K562 (cell line): ENCODE measurements around the gene FGF12. TPM values are rescaled to one million over a fixed set of nuclear protein-coding genes. Genes with fewer than 3 reads are reported as not detected.

Experiments used
- ATAC-seq: fragments of 200-7000 bp; cut with Tn5 transposase; 3 replicates; pipeline ENCODE4 v1.9.1; 2020; ENCODE audit warnings: moderate library complexity
- BruUV-seq: library from RNA; stranded (reverse); fragments of 400-500 nt; replicated peaks from 2 replicates; lab custom pipeline; 2021; lab: Mats Ljungman, UMichigan
- CTCF ChIA-PET: fragments of 300-600 bp; formaldehyde crosslinking; extraction: SDS; loops from one replicate; lab custom pipeline; 2021; ENCODE audit warnings: low intra/inter-chr PET ratio; lab: Yijun Ruan, JAX
- POLR2A ChIA-PET: fragments of 300-600, 350-650 bp; sonication (Branson Sonifier 250); formaldehyde crosslinking; extraction: SDS; loops from one replicate; lab custom pipeline; 2021; ENCODE audit warnings: antibody characterized with exemption, inconsistent platforms; lab: Yijun Ruan, JAX
- DNase-seq, 4 experiments: peaks; one replicate each; pipeline versions ENCODE4 v3.0.0 to v3.0.0-alpha.2; 2011 to 2018; ENCODE audit warnings: low spot score in 3 of 4, mixed read lengths in 3 of 4; ENCODE audit errors: extremely low read depth in 1 of 4
- FAIRE-seq: peaks from 2 replicates; lab custom pipeline; 2011; peaks lifted over from hg19 to GRCh38; lab: Jason Lieb, UNC
- H2AFZ ChIP-seq: 2 replicates; pipeline ENCODE4 v1.6.0; 2011; ENCODE audit warnings: low read depth, low read length, control low read depth, inconsistent platforms
- H3K27ac ChIP-seq: fragments of 200-600 bp; 3 replicates; pipeline ENCODE4 v1.8.0; 2011; ENCODE audit warnings: low read depth, mild to moderate bottlenecking, control low read depth, inconsistent platforms, low read length, moderate library complexity, mixed read lengths; ENCODE audit errors: extremely low read depth
- H3K27me3 ChIP-seq, 2 experiments: fragments of 300-600 bp in 1 of 2; 2 replicates in 1 of 2; 3 replicates in 1 of 2; pipeline versions ENCODE4 v1.6.0 to v1.8.0; 2011; ENCODE audit warnings: inconsistent platforms in 2 of 2, low read length in 2 of 2, mild to moderate bottlenecking in 1 of 2, mixed read lengths in 1 of 2, moderate library complexity in 1 of 2; ENCODE audit not compliant: control insufficient read depth in 2 of 2, insufficient read depth in 2 of 2
- H3K36me3 ChIP-seq: fragments of 300-600 bp; 3 replicates; pipeline ENCODE4 v1.8.0; 2011; ENCODE audit warnings: mild to moderate bottlenecking, low read length, inconsistent platforms; ENCODE audit not compliant: control insufficient read depth, insufficient read depth
- H3K4me1 ChIP-seq, 2 experiments: fragments of 200-600 bp in 1 of 2; replicated peaks in 1 of 2; 2 replicates in 1 of 2; 3 replicates in 1 of 2; pipeline versions ENCODE4 v1.5.1 to v1.8.0; 2011; ENCODE audit warnings: inconsistent platforms in 2 of 2, low read length in 2 of 2, mild to moderate bottlenecking in 1 of 2, mixed read lengths in 1 of 2, moderate library complexity in 1 of 2; ENCODE audit not compliant: control insufficient read depth in 2 of 2, insufficient read depth in 2 of 2
- H3K4me2 ChIP-seq: 2 replicates; pipeline ENCODE4 v1.6.1; 2011; ENCODE audit warnings: low read length, control low read depth, inconsistent platforms, mixed read lengths; ENCODE audit not compliant: insufficient read depth
- H3K4me3 ChIP-seq: fragments of 200-600 bp; sonication (generic), shearing (Covaris generic); 2 replicates; pipeline ENCODE4 v1.5.1; 2016; ENCODE audit warnings: control low read depth, inconsistent platforms
- H3K79me2 ChIP-seq: fragments of 200-600 bp; 3 replicates; pipeline ENCODE4 v1.8.0; 2011; ENCODE audit warnings: low read length, inconsistent platforms; ENCODE audit not compliant: control insufficient read depth, insufficient read depth
- H3K9ac ChIP-seq, 2 experiments: 2 replicates each; pipeline versions ENCODE4 v1.6.0 to v1.6.1; 2011; ENCODE audit warnings: low read depth in 2 of 2, low read length in 2 of 2, control low read depth in 1 of 2, inconsistent platforms in 1 of 2, mild to moderate bottlenecking in 1 of 2, mixed read lengths in 1 of 2; ENCODE audit not compliant: insufficient read depth in 1 of 2
- H3K9me1 ChIP-seq: one replicate; pipeline ENCODE4 v1.6.0; 2011; ENCODE audit warnings: inconsistent platforms, mild to moderate bottlenecking, low read length, moderate library complexity; ENCODE audit not compliant: control insufficient read depth, insufficient read depth
- H3K9me3 ChIP-seq: replicated peaks from 2 replicates; pipeline ENCODE4 v1.5.1; 2011; ENCODE audit warnings: low read depth, low read length, inconsistent platforms; ENCODE audit not compliant: control insufficient read depth, insufficient read depth
- H4K20me1 ChIP-seq: replicated peaks from 2 replicates; pipeline ENCODE4 v1.6.1; 2011; ENCODE audit warnings: low read length, inconsistent platforms, mixed read lengths; ENCODE audit not compliant: control insufficient read depth, insufficient read depth
- ASH1L ChIP-seq: fragments of 450-650 bp; IDR thresholded peaks from 2 replicates; pipeline ENCODE4 v1.6.1; 2018; ENCODE audit warnings: borderline replicate concordance, mild to moderate bottlenecking, low read depth; ENCODE audit not compliant: partially characterized antibody
- ATF1 ChIP-seq, 2 experiments: fragments of 450-650 bp in 1 of 2; IDR thresholded peaks; 2 replicates each; pipeline ENCODE4 v1.6.1; 2016; ENCODE audit warnings: missing compliant biosample characterization in 1 of 2, missing genetic modification characterization in 1 of 2
- GATA2 ChIP-seq: sonication (generic); formaldehyde crosslinking; IDR thresholded peaks from 2 replicates; pipeline ENCODE4 v1.4.0; 2020; ENCODE audit warnings: mild to moderate bottlenecking, missing genetic modification reagents
- GATAD2B ChIP-seq: fragments of 450-650 bp; IDR thresholded peaks from 2 replicates; pipeline ENCODE4 v1.6.1; 2017; ENCODE audit warnings: mild to moderate bottlenecking, borderline replicate concordance
- HMG20B ChIP-seq: fragments of 250-450 bp; sonication (Bioruptor Pico); IDR thresholded peaks from 2 replicates; pipeline ENCODE4 v1.5.0; 2021; ENCODE audit warnings: mild to moderate bottlenecking
- LCOR ChIP-seq: sonication (generic); formaldehyde crosslinking; IDR thresholded peaks from 2 replicates; pipeline ENCODE4 v1.8.0; 2022; ENCODE audit warnings: mild to moderate bottlenecking, missing genetic modification reagents
- PHTF2 ChIP-seq: fragments of 250-450 bp; sonication (Bioruptor Pico); IDR thresholded peaks from 2 replicates; pipeline ENCODE4 v1.5.0; 2021; ENCODE audit warnings: mild to moderate bottlenecking
- POLR2AphosphoS5 ChIP-seq: IDR thresholded peaks from 2 replicates; pipeline ENCODE4 v1.6.1; 2011; ENCODE audit warnings: mild to moderate bottlenecking, low read depth, low read length, moderate library complexity; ENCODE audit not compliant: control insufficient read depth, insufficient read depth
- TAF1 ChIP-seq: IDR thresholded peaks from 2 replicates; pipeline ENCODE4 v1.6.1; 2011; ENCODE audit warnings: mild to moderate bottlenecking, low read length, moderate library complexity; ENCODE audit not compliant: insufficient read depth, control insufficient read depth, severe bottlenecking; ENCODE audit errors: extremely low read depth
- TEAD1 ChIP-seq, 2 experiments: fragments of 450-650 bp in 1 of 2; sonication (generic) in 1 of 2; formaldehyde crosslinking; IDR thresholded peaks; 2 replicates each; pipeline versions ENCODE4 v1.4.0 to v1.8.0; 2020 to 2022; ENCODE audit warnings: mild to moderate bottlenecking in 2 of 2, missing genetic modification reagents in 1 of 2
- ZNF12 ChIP-seq: sonication (generic); formaldehyde crosslinking; IDR thresholded peaks from 2 replicates; pipeline ENCODE4 v1.4.0; 2020; ENCODE audit warnings: mild to moderate bottlenecking, missing genetic modification reagents
- ZNF695 ChIP-seq: fragments of 450-650 bp; formaldehyde crosslinking; IDR thresholded peaks from 2 replicates; pipeline ENCODE4 v1.4.0; 2020; ENCODE audit warnings: mild to moderate bottlenecking, moderate library complexity
- WGBS: fragments of 100-300 bp; shearing (Covaris generic); methylation state at CpG from one replicate; pipeline ENCODE4 v1.1.6; 2016; ENCODE audit warnings: low coverage, mixed read lengths; ENCODE audit not compliant: insufficient coverage; ENCODE audit errors: missing lambda C conversion rate; 5-methylcytosine and 5-hydroxymethylcytosine counted together
- in situ Hi-C: fragments of 300-500 bp; cut with MboI; formaldehyde crosslinking; loops from 4 replicates; pipeline ENCODE4 v1.15.0; 2018; ENCODE audit warnings: inconsistent platforms, mixed read lengths
- intact Hi-C: fragments of 100-400 bp; cut with micrococcal nuclease; formaldehyde crosslinking; loops from 2 replicates; pipeline ENCODE4 v1.14.2; 2022
- polyA plus RNA-seq, 8 experiments: library from polyadenylated mRNA; depleted of rRNA in 4 of 8; stranded (reverse) in 5 of 8; unstranded in 3 of 8; fragments of >200 nt; fragmentation: Nextera tagmentation in 2 of 8; fragmentation: Illumina TruSeq in 1 of 8; extraction: Ambion mirVana in 2 of 8; extraction: Trizol in 1 of 8; gene quantifications; 2 replicates each; pipeline versions ENCODE4 v1.2.1 to v1.2.3, GENCODE V29; 2011 to 2014; ENCODE audit warnings: inconsistent platforms in 1 of 8, missing spikeins in 1 of 8
- total RNA-seq, 7 experiments: library from RNA; depleted of rRNA in 6 of 7; stranded (reverse); fragments of >200 nt in 6 of 7; fragmentation: Illumina TruSeq in 2 of 7; extraction: Trizol in 2 of 7; gene quantifications; 2 replicates each; pipeline versions ENCODE4 v1.2.1 to v1.2.3, GENCODE V29; 2011 to 2021; ENCODE audit warnings: low replicate concordance in 1 of 7
- TF ChIP-seq, protein P1 (sequence below): sonication (generic); formaldehyde crosslinking; IDR thresholded peaks from 2 replicates; pipeline ENCODE4 v1.4.0; 2020; ENCODE audit warnings: mild to moderate bottlenecking, missing genetic modification reagents
- TF ChIP-seq, protein P2 (sequence below): sonication (generic); formaldehyde crosslinking; IDR thresholded peaks from 2 replicates; pipeline ENCODE4 v1.8.1; 2022; ENCODE audit warnings: missing genetic modification reagents

FGF12 gene
- total and polyA plus RNA-seq, 9 of the 15 experiments (the other 6 are each of a cell fraction or from before 2014, with no cell fraction given): not detected

DNA sequence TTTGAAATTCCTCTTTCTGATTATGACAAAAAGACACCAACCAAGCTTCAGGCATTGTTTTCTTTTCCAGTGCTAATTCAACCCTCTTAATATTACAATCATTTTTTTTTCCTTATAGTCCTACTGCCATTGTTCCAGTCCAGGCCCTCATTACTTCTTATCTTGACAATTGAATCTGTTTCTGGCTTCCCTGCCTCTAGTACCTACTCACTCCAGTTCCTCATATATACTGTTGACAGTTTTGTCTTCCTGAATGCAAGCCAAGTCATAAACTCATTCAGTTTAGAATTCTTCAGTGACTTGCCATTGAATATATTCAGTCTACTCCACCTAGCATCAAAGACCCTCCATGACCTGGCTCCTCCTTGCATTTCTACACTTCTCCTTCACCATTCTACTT, 507.4 kb downstream of the FGF12 start:
- Histone ChIP-seq H3K4me1 (no peaks in the 10 kb centered on the region), H3K36me3 (no peaks in the 10 kb centered on the region), H4K20me1 (no peaks in the 10 kb centered on the region), H3K27me3 (no peaks in the 10 kb centered on the region)
- no peak for TF ChIP-seq ZNF695 (CRISPR knock-in tag)
- TF ChIP-seq ASH1L: no peak
- TF ChIP-seq, protein P1, sequence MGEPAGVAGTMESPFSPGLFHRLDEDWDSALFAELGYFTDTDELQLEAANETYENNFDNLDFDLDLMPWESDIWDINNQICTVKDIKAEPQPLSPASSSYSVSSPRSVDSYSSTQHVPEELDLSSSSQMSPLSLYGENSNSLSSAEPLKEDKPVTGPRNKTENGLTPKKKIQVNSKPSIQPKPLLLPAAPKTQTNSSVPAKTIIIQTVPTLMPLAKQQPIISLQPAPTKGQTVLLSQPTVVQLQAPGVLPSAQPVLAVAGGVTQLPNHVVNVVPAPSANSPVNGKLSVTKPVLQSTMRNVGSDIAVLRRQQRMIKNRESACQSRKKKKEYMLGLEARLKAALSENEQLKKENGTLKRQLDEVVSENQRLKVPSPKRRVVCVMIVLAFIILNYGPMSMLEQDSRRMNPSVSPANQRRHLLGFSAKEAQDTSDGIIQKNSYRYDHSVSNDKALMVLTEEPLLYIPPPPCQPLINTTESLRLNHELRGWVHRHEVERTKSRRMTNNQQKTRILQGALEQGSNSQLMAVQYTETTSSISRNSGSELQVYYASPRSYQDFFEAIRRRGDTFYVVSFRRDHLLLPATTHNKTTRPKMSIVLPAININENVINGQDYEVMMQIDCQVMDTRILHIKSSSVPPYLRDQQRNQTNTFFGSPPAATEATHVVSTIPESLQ (CRISPR knock-in tag): no peak
- no peak for TF ChIP-seq PHTF2 (CRISPR knock-in tag)
- TF ChIP-seq, all 486 proteins: peak for 0
- H3K27ac ChIP-seq: no peak overlapping the region
- H3K9me1 ChIP-seq: no peaks in the 10 kb centered on the region
- FAIRE-seq: no peak
- intact Hi-C loops: no loop called here
- H3K4me2 ChIP-seq: no peak overlapping the region
- ChIA-PET CTCF (no interaction called here), POLR2A (no interaction called here)
- no peak overlapping the region for H2AFZ ChIP-seq
- H3K4me3 ChIP-seq: no peak overlapping the region
- no peak for ATAC-seq
- no peak overlapping the region for H3K9ac ChIP-seq
- no TSS peak for BruUV-seq
- no peak for DNase-seq
- in situ Hi-C loops: no loop called here
- peaks cover 1% of the 10 kb centered on the region; the same call in 1 of the 2 replicates for H3K9me3 ChIP-seq
- no peaks in the 10 kb centered on the region for H3K79me2 ChIP-seq

DNA sequence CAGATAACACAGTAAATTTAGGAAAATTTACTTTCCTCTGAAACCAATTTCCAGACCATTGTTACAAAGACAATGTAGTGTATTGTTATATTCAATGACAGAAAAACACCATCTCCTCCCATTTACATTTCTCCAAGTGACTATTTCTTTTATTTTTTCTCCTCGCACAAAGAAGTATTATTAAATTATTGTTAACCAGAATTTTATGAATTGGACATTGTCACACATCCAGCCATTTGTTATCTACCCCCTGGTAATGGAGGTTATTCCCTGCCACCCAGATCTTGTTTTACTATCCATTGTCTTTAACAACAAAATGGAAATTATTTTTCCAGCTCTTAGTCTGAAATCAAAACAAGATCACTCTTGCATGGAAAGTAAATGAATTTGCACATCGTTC, 511.3 kb downstream of the FGF12 start:
- Histone ChIP-seq H4K20me1 (no peaks in the 10 kb centered on the region), H3K4me3 (no peak overlapping the region), H3K27ac (no peak overlapping the region), H3K4me1 (no peaks in the 10 kb centered on the region), H3K4me2 (no peak overlapping the region), H3K9me3 (peaks cover 1% of the 10 kb centered on the region; the same call in 1 of the 2 replicates), H3K9me1 (no peaks in the 10 kb centered on the region), H3K27me3 (no peaks in the 10 kb centered on the region), H3K9ac (no peak overlapping the region), H2AFZ (no peak overlapping the region), H3K79me2 (no peaks in the 10 kb centered on the region), H3K36me3 (no peaks in the 10 kb centered on the region)
- FAIRE-seq: no peak
- no peak for DNase-seq
- POLR2A ChIA-PET: no interaction called here
- in situ Hi-C loops: no loop called here
- intact Hi-C loops: no loop called here
- WGBS: 0% methylated on average over 2 of the region's 2 CpGs
- ATAC-seq: no peak
- BruUV-seq: no TSS peak
- CTCF ChIA-PET: no interaction called here
- TF ChIP-seq TAF1 (no peak), ATF1 (CRISPR knock-in tag; IDR thresholded peaks at IDR 0.05) (no peak), ATF1 (tag; IDR thresholded peaks at IDR 0.05) (no peak), TEAD1 (CRISPR knock-in tag; IDR thresholded peaks at IDR 0.05) (no peak), GATA2 (CRISPR knock-in tag) (no peak), GATAD2B (no peak), LCOR (CRISPR knock-in tag) (no peak), POLR2AphosphoS5 (no peak), ZNF12 (CRISPR knock-in tag) (no peak), HMG20B (CRISPR knock-in tag) (no peak)
- TF ChIP-seq, protein P2, sequence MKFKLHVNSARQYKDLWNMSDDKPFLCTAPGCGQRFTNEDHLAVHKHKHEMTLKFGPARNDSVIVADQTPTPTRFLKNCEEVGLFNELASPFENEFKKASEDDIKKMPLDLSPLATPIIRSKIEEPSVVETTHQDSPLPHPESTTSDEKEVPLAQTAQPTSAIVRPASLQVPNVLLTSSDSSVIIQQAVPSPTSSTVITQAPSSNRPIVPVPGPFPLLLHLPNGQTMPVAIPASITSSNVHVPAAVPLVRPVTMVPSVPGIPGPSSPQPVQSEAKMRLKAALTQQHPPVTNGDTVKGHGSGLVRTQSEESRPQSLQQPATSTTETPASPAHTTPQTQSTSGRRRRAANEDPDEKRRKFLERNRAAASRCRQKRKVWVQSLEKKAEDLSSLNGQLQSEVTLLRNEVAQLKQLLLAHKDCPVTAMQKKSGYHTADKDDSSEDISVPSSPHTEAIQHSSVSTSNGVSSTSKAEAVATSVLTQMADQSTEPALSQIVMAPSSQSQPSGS (CRISPR knock-in tag): no peak
